DMS 273 (cell line): Measurements from ENCODE around the gene SECTM1.
A peak's percentile ranks its signal among the peaks of the same experiment; 100 is the strongest.

Source experiments
- DNase-seq: peaks from one replicate; lab custom pipeline; 2025; ENCODE audit not compliant: unreplicated experiment; lab: John Stamatoyannopoulos, UW

Gene SECTM1

GRCh38 chr17:82316651-82317393 is 16.7 kb downstream of the SECTM1 start:
- no peak for DNase-seq

- no peak for DNase-seq
These were observed 17.7 kb downstream of the SECTM1 start for GRCh38 chr17:82315703-82316358.

- DNase-seq: no peak
These were observed 18.6 kb downstream of the SECTM1 start for GRCh38 chr17:82314727-82315605.

- DNase-seq: no peak
These were observed 19.4 kb downstream of the SECTM1 start for GRCh38 chr17:82314012-82314726.

- DNase-seq: no peak
These were observed 20.2 kb downstream of the SECTM1 start for GRCh38 chr17:82313195-82314011.

GRCh38 chr17:82311971-82312370 is 21.6 kb downstream of the SECTM1 start:
- no peak for DNase-seq

- DNase-seq: no peak
These were observed 22.7 kb downstream of the SECTM1 start for GRCh38 chr17:82310877-82311276.

GRCh38 chr17:82309656-82310570 is 23.7 kb downstream of the SECTM1 start:
- no peak for DNase-seq

- DNase-seq: no peak
These were observed 27.8 kb downstream of the SECTM1 start for GRCh38 chr17:82305727-82306300.

GRCh38 chr17:82304826-82305726 is 28.5 kb downstream of the SECTM1 start:
- peak; percentile 51 for DNase-seq

- DNase-seq: no peak
These were observed 29.4 kb downstream of the SECTM1 start for GRCh38 chr17:82303944-82304808.

- DNase-seq: no peak
These were observed 30.3 kb downstream of the SECTM1 start for GRCh38 chr17:82302991-82303943.

- no peak for DNase-seq
These were observed 31.0 kb downstream of the SECTM1 start for GRCh38 chr17:82302568-82302963.

GRCh38 chr17:82301916-82302567 is 31.5 kb downstream of the SECTM1 start:
- no peak for DNase-seq

GRCh38 chr17:82301300-82301915 is 32.2 kb downstream of the SECTM1 start:
- DNase-seq: no peak
